ENCODE results near the gene SLC7A10.
"Not testable (repeated sequence)": the region's sequence is repeated elsewhere in the genome, so short reads cannot be mapped to it uniquely, and the experiment has no call there.

SLC7A10 gene

GRCh38 chr19:33236696-33237390, 11.2 kb upstream of the SLC7A10 start:
- no peak for DNase-seq

- DNase-seq: no peak
Observed at GRCh38 chr19:33235996-33236350, 10.3 kb upstream of the SLC7A10 start.

DNA sequence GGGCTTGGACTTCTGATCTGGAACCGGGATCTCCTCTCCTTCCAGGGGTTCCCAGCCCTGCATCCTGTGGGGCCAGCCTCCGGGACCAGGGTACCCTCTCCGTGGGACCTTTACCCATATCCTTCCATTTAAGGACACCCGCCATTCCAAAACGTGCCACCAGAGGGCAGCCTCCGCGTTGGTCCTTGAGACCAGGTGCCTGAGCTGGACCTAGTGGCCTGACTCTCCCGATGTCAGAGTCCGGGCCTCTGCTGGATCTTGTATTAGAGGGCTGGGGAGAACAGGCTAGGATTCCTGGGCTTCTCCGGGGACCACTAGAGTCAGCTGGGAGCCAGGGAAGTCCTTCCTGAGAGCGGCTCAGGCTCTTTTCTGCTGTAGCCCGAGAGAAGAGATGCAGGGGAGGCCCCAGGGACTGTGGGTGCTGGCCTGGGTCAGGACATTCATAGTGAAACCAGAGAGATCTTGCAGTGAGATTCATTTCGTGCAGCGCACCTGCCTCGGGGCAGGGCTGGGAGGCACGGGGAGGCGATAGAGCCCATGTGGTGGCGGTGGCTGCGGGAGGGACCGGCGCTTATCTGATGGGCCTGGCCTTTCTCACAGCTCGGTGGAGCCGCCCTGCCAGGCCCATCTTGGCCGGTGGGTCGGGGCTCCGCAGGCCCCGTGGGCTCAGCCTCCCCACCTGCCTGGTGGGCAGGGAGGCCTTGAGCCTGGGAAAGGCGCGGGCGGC, 9.8 kb upstream of the SLC7A10 start:
- DNase-seq: peak; percentile 82

DNA sequence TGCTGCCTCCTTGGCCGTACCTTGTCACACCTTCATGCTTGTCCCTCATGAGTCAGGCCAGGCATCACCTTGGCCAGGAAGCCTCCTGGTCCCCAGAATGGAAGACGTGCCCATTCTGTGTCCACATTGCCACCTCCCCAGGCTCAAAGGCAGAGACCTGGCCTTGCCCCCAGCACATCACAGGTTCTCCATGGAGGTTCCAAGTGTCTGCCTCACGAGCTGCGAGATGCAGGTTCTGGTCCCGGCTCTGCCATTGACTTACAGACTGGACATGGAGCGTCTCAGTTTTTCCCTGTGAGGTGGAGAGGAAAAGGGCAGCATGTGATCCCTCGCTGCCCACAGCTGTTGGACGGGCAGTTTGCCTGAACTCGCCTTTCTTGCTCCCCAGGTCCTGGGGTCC, 9.1 kb upstream of the SLC7A10 start:
- DNase-seq: no peak

- DNase-seq: no peak
Observed at GRCh38 chr19:33234092-33234491, 8.4 kb upstream of the SLC7A10 start.

- no peak for DNase-seq
Observed at GRCh38 chr19:33233056-33233873, 7.6 kb upstream of the SLC7A10 start.

GRCh38 chr19:33232656-33233055, 7.0 kb upstream of the SLC7A10 start:
- DNase-seq: no peak

DNA sequence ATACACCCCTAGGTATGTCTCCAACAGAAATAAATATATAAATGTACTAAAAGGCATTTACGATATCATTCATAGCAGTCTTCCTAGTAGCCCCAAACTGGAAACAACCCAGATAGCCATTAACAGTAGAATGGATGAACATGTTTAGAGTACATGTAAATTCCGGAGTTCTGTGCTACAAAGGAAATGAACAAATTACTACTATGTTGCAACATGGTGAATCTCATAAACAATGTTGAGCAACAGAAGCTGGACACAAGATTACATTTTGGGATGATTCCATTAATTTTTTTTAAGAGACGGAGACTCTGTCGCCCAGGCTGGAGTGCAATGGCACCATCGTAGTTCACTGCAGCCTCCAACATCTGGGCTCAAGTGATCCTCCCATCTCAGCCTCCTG, 5.9 kb upstream of the SLC7A10 start:
- DNase-seq: no peak

GRCh38 chr19:33229962-33230361, 4.3 kb upstream of the SLC7A10 start:
- no peak for DNase-seq

DNA sequence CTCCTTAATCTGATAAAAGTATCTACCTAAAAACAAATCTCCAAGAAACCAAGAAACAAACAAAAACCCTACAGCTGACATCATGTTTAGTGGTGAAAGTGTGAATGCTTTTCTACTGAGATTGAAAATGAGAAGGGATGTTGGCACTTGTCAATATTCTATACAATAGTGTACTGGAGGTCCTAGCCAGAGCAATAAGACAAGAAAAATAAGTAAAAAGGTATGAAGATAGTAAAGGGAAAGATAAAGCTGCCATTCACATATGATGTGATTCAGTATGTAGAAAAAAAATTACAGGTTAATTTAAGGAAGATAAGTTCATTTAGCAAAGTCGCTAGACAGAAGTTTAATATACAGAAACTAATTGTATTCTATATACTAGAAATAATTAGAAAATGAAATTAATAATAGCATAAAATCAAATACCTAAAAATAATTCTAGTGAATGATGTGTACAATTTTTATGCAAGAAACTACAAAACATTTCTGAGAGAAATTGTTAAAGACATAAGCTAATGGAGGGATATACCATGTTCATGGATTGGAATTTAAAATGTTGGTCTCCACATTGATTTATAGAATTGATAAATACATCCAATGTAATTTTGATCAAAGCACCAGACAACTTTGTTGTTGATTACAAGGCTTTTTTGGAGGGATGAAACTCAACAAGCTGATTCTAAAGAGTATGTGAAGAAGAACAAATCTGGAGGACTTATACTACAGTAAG, 2.4 kb upstream of the SLC7A10 start:
- DNase-seq: no peak

DNA sequence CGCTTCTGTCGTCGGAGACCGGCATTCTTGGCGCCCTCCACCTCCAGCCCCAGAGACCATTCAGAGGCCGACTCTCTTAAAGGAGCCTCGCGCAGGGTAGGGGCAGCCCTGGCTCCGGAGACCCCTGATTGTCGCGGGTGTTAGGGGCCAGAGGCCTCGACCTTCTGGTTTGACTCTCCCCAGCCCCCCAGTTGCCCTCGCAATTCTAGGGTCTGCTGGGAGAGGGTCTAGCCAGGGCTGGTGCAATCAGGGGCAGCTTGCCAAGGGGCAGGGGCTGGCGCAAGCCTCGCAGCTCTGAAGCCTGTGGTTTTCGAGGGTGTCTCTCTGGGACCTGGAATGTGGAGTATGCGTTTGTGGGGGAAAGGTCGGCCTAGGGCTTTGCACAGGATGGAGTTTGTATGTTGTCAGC, 1.6 kb upstream of the SLC7A10 start:
- no peak for DNase-seq

GRCh38 chr19:33226550-33227241, 1.0 kb upstream of the SLC7A10 start:
- DNase-seq: no peak

DNA sequence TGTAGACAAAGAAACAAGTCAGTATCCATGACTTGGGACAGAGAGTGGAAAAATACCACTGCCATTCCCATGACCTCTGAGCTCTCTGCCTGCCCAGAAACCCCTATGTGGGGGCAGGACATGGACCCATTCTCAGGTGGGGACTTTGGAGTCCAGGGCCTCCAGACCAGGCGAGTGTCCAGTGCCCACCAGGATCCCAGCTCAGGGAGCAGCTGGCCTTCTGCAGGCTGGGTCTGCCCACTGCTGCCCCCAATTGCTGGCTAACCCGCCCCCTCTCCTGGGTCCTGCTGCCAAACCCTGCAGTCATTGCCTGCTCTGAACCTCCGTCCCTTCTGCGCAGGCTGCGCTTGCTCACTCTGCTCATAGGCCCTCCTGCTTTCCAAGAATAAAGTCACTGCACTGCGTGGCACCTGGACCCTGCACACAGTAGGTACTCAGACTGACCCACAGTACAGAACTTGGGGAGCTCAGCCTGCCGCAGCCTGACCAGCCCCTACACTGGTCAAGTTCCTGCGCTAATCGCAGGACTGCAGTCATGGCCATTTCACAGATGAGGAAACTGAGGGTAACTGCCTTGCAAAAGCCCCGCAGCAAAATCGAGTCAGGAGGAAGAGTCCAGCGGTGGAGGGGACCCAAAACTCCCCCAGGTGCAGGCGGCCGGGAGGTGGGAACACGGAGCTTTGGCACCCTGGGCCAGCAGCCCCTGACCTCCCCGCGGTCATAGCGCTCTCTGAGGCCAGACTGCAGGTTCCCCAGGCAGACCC, 774 bp downstream of the SLC7A10 start:
- no peak for DNase-seq

- not testable (repeated sequence) for DNase-seq
Observed at GRCh38 chr19:33222255-33222654, 3.4 kb downstream of the SLC7A10 start.

DNA sequence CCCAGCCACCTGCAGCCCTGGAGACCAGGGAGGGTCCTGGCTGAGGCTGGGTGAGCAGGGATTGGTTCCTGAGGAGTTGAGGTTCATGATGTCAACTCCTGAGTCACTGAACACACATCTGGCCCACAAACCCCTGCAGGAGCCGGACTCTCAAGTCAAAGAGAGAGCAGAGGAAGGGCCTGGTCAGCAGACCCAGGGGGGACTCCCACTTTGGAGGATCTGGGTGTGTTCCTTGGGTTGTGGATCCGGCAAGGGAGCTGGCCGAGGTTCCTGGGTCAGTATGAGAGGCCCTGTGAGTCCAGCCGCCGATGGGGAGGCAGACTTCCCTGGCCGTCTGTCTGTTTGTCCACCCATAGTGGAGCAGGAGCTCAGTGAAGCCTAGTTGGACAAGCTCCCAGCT, 4.0 kb downstream of the SLC7A10 start:
- DNase-seq: no peak

- no peak for DNase-seq
Observed at GRCh38 chr19:33220735-33221134, 4.9 kb downstream of the SLC7A10 start.

- DNase-seq: no peak
Observed at GRCh38 chr19:33220115-33220514, 5.5 kb downstream of the SLC7A10 start.

DNA sequence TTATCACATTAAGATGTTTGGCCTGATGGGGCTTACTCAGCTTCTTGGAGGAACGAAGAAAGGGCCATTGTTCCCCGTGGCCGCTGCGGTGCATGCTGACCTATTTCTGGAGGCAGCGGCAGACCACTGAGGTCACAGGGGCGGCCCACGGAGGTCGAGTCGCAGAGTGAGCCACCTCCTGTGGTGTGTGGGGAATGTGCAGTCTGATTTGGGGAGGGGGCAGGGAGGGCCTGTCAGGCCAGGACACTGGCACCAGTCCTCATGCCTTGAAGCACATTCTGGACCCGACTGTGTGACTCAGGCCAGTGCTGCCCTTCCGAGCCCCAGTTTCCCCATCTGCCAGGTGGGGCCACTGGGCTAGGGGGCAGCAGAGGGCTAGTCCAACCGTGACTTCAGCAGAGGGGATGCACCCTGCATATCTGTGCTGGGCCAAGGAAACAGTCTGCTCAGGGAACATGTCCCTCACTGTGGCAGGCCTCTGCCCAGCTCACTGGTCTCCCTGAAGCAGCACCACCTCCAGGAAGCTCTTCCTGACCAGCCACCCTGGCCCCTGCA, 6.3 kb downstream of the SLC7A10 start:
- DNase-seq: no peak

DNA sequence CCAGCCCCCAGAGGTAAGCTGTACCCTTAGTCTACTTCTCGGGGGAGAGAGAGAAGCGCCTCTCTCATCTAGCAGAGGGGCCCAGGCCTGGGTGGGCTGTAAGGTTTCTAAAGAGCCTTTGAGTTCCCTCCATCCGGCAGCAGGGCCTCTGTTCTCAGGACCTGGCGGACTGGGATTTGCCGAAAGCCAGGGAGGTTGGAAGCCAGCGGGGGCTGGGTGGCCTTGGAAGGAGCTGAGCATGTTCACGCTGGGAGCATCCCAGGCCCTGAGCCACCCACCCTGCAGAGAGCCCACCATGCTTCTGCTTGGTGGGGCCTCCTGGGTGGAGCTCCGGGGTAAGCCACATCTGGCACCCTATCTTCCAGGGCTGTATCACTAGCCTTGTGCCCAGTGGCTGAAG, 7.8 kb downstream of the SLC7A10 start:
- DNase-seq: no peak

DNA sequence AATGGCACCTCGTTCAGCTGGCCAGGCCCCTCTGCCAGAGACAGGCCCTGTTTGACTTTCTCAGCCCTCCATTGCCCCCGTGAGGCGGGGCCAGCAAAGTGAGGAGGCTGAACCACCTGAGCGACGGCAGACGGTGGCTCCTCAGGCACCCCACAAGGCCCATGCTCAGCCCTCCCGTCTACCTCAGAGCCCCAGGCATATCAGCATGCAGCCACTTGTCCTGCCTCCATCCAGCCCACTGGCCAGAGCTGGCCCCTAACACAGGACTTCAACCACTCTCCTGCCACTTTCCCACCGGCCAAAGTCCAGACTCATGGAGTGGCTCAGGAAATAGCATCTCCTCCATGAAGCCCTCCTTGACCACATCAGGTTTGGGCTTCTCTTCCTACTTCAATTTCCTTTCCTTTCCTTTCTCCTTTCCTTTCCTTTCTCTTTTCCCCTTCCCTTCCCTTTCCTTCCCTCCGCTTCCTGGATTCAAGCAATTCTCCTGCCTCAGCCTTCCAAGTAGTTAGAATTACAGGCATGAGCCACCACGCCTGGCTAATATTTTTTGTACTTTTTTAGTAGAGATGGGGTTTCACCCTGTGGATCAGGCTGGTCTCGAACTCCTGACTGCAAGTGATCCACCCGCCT, 9.3 kb downstream of the SLC7A10 start:
- DNase-seq: no peak

All from activated T-cell treated with anti-CD3 and anti-CD28 coated beads, Interleukin-2, amount 50 U/mL, for 1 hour (primary cell).